H9 (cell line): ENCODE results near the gene ERCC5. TPM values are rescaled to one million over a fixed set of nuclear protein-coding genes. Genes with fewer than 3 reads are reported as not detected.

Experiments
- DNase-seq: peaks from one replicate; pipeline ENCODE4 v3.0.0-alpha.2; 2017
- H2AFZ ChIP-seq: one replicate; pipeline ENCODE4 v1.6.1; 2013; ENCODE audit warnings: mild to moderate bottlenecking, low read length, control low read depth, moderate library complexity
- H2AK5ac ChIP-seq: 2 replicates; pipeline ENCODE4 v1.6.1; 2013; ENCODE audit warnings: low read length, control low read depth, mixed read lengths; ENCODE audit not compliant: insufficient read length
- H2BK120ac ChIP-seq: one replicate; pipeline ENCODE4 v1.6.1; 2013; ENCODE audit warnings: low read depth, mild to moderate bottlenecking, low read length, control low read depth, inconsistent platforms; ENCODE audit not compliant: poor library complexity, severe bottlenecking
- H2BK12ac ChIP-seq: 2 replicates; pipeline ENCODE4 v1.6.1; 2013; ENCODE audit warnings: low read length, control low read depth, mixed read lengths, low read depth; ENCODE audit not compliant: insufficient read length
- H2BK15ac ChIP-seq: 2 replicates; pipeline ENCODE4 v1.6.1; 2013; ENCODE audit warnings: low read depth, low read length, control low read depth
- H2BK20ac ChIP-seq: one replicate; pipeline ENCODE4 v1.6.1; 2013; ENCODE audit warnings: low read depth, mild to moderate bottlenecking, low read length, control low read depth, inconsistent platforms; ENCODE audit not compliant: poor library complexity, severe bottlenecking
- H2BK5ac ChIP-seq: 2 replicates; pipeline ENCODE4 v1.6.1; 2013; ENCODE audit warnings: low read length, control low read depth, mixed read lengths; ENCODE audit not compliant: insufficient read length
- H3K14ac ChIP-seq: 2 replicates; pipeline ENCODE4 v1.6.1; 2013; ENCODE audit warnings: low read length, control low read depth; ENCODE audit not compliant: insufficient read depth
- H3K18ac ChIP-seq: 2 replicates; pipeline ENCODE4 v1.6.1; 2013; ENCODE audit warnings: low read depth, mild to moderate bottlenecking, mixed read lengths, low read length, control low read depth; ENCODE audit not compliant: insufficient read length
- H3K23ac ChIP-seq: 2 replicates; pipeline ENCODE4 v1.6.1; 2013; ENCODE audit warnings: low read length, control low read depth, mixed read lengths, low read depth; ENCODE audit not compliant: insufficient read length
- H3K23me2 ChIP-seq: 2 replicates; pipeline ENCODE4 v1.6.1; 2013; ENCODE audit warnings: low read depth, mild to moderate bottlenecking, mixed read lengths, low read length, control low read depth; ENCODE audit not compliant: insufficient read length, poor library complexity, severe bottlenecking
- H3K27ac ChIP-seq: 2 replicates; pipeline ENCODE4 v1.5.1; 2013; ENCODE audit warnings: low read length, control low read depth, mixed read lengths, low read depth; ENCODE audit not compliant: insufficient read length
- H3K27me3 ChIP-seq: 2 replicates; pipeline ENCODE4 v1.6.1; 2013; ENCODE audit warnings: low read length, control low read depth, inconsistent platforms; ENCODE audit not compliant: insufficient read depth
- H3K4ac ChIP-seq: 2 replicates; pipeline ENCODE4 v1.6.1; 2013; ENCODE audit warnings: low read depth, mild to moderate bottlenecking, control low read depth, inconsistent platforms, low read length, moderate library complexity
- H3K4me1 ChIP-seq: 2 replicates; pipeline ENCODE4 v1.6.1; 2013; ENCODE audit warnings: low read length, control low read depth, inconsistent platforms; ENCODE audit not compliant: insufficient read depth
- H3K4me2 ChIP-seq: 2 replicates; pipeline ENCODE4 v1.6.1; 2013; ENCODE audit warnings: low read length, control low read depth, mixed read lengths; ENCODE audit not compliant: insufficient read length, insufficient read depth
- H3K56ac ChIP-seq: 2 replicates; pipeline ENCODE4 v1.6.1; 2013; ENCODE audit warnings: low read depth, mild to moderate bottlenecking, mixed read lengths, low read length, control low read depth; ENCODE audit not compliant: insufficient read length
- H3K79me1 ChIP-seq: 2 replicates; pipeline ENCODE4 v1.6.1; 2013; ENCODE audit warnings: low read depth, mild to moderate bottlenecking, moderate library complexity, low read length, control low read depth, inconsistent platforms; ENCODE audit not compliant: insufficient read depth, poor library complexity, severe bottlenecking
- H3K79me2 ChIP-seq: 2 replicates; pipeline ENCODE4 v1.6.1; 2013; ENCODE audit warnings: low read length, control low read depth, inconsistent platforms; ENCODE audit not compliant: insufficient read depth
- H3K9ac ChIP-seq: 2 replicates; pipeline ENCODE4 v1.6.1; 2013; ENCODE audit warnings: low read length, control low read depth, mixed read lengths; ENCODE audit not compliant: insufficient read length; ENCODE audit errors: extremely low read depth
- H3K9me3 ChIP-seq: one replicate; pipeline ENCODE4 v1.6.1; 2013; ENCODE audit warnings: low read depth, low read length, inconsistent platforms; ENCODE audit not compliant: control insufficient read depth
- H3T11ph ChIP-seq: one replicate; pipeline ENCODE4 v1.6.1; 2013; ENCODE audit warnings: mild to moderate bottlenecking, low read length, control low read depth, inconsistent platforms
- H4K20me1 ChIP-seq: one replicate; pipeline ENCODE4 v1.6.1; 2013; ENCODE audit not compliant: control insufficient read depth, insufficient read length, insufficient read depth
- H4K5ac ChIP-seq: 2 replicates; pipeline ENCODE4 v1.6.1; 2013; ENCODE audit warnings: low read depth, mild to moderate bottlenecking, mixed read lengths, low read length, control low read depth; ENCODE audit not compliant: insufficient read length
- H4K8ac ChIP-seq: replicated peaks from 2 replicates; pipeline ENCODE4 v1.6.1; 2013; ENCODE audit warnings: low read length, control low read depth, mixed read lengths, low read depth; ENCODE audit not compliant: insufficient read length
- H4K91ac ChIP-seq: 2 replicates; pipeline ENCODE4 v1.6.1; 2013; ENCODE audit warnings: low read depth, mild to moderate bottlenecking, moderate library complexity, mixed read lengths, low read length, control low read depth; ENCODE audit not compliant: insufficient read length
- H3K27ac Mint-ChIP-seq, 3 experiments: 2 replicates in 2 of 3; 3 replicates in 1 of 3; pipeline ENCODE4 v1.8.0; 2020 to 2021; ENCODE audit warnings: mixed read lengths in 3 of 3, mild to moderate bottlenecking in 1 of 3, moderate library complexity in 1 of 3
- H3K27me3 Mint-ChIP-seq: 2 replicates; pipeline ENCODE4 v1.8.0; 2021; ENCODE audit warnings: low read depth, mild to moderate bottlenecking, moderate library complexity, mixed read lengths
- H3K36me3 Mint-ChIP-seq, 3 experiments: 2 replicates in 2 of 3; 3 replicates in 1 of 3; pipeline ENCODE4 v1.8.0; 2020 to 2021; ENCODE audit warnings: low read depth in 3 of 3, mixed read lengths in 3 of 3; ENCODE audit not compliant: insufficient read depth in 1 of 3
- H3K4me1 Mint-ChIP-seq, 2 experiments: 2 replicates each; pipeline ENCODE4 v1.8.0; 2020; ENCODE audit warnings: mixed read lengths in 2 of 2
- H3K4me3 Mint-ChIP-seq, 2 experiments: 2 replicates in 1 of 2; 3 replicates in 1 of 2; pipeline ENCODE4 v1.8.0; 2020 to 2021; ENCODE audit warnings: mild to moderate bottlenecking in 2 of 2, mixed read lengths in 2 of 2, moderate library complexity in 1 of 2
- H3K9me3 Mint-ChIP-seq, 2 experiments: 2 replicates in 1 of 2; 3 replicates in 1 of 2; pipeline ENCODE4 v1.8.0; 2020; ENCODE audit warnings: mild to moderate bottlenecking in 2 of 2, mixed read lengths in 2 of 2, moderate library complexity in 1 of 2
- WGBS: extraction: QIAGEN DNeasy Blood & Tissue Kit; methylation state at CpG from one replicate; pipeline ENCODE4 v1.1.7; 2013; ENCODE audit warnings: missing lambda C conversion rate, low lambda C conversion rate, mixed read lengths; ENCODE audit not compliant: insufficient read length; ENCODE audit errors: extremely low coverage; 5-methylcytosine and 5-hydroxymethylcytosine counted together
- total RNA-seq: library from RNA; stranded (reverse); gene quantifications from 2 replicates; pipeline ENCODE4 v1.2.1, GENCODE V29; 2021
- TF ChIP-seq, protein P1 (sequence below): fragments of 200-600 bp; sonication (generic); conservative IDR thresholded peaks from 3 replicates; pipeline ENCODE4 v1.8.0; 2021; ENCODE audit warnings: antibody characterized with exemption, mild to moderate bottlenecking

The ERCC5 gene
- total RNA-seq, 1 experiment from 2014 or later: 26.8 TPM

DNA sequence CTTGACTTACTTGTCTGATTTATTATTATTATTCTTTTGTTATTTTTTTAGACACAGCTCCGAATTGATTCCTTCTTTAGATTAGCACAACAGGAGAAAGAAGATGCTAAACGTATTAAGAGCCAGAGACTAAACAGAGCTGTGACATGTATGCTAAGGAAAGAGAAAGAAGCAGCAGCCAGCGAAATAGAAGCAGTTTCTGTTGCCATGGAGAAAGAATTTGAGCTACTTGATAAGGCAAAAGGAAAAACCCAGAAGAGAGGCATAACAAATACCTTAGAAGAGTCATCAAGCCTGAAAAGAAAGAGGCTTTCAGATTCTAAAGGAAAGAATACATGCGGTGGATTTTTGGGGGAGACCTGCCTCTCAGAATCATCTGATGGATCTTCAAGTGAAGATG, 29.4 kb downstream of the ERCC5 start:
- no peak for DNase-seq
- Histone ChIP-seq H3K9ac (no peak overlapping the region), H2BK5ac (no peak overlapping the region), H4K8ac (no peak overlapping the region), H3K9me3 (no peaks in the 10 kb centered on the region), H4K20me1 (no peaks in the 10 kb centered on the region), H3K56ac (no peak overlapping the region), H3K79me2 (no peaks in the 10 kb centered on the region), H3K4ac (no peak overlapping the region), H4K91ac (no peak overlapping the region), H3K27me3 (no peaks in the 10 kb centered on the region), H4K5ac (no peak overlapping the region), H2BK20ac (no peak overlapping the region), H3K14ac (no peak overlapping the region), H3K79me1 (no peaks in the 10 kb centered on the region), H3K27ac (no peak overlapping the region), H2AK5ac (no peak overlapping the region), H2BK15ac (no peak overlapping the region), H3K18ac (no peak overlapping the region), H3K4me1 (no peaks in the 10 kb centered on the region), H2BK120ac (no peak overlapping the region), H3K23ac (no peak overlapping the region), H3K23me2 (no peaks in the 10 kb centered on the region), H3K4me2 (no peak overlapping the region), H2BK12ac (no peak overlapping the region), H3T11ph (no peak overlapping the region), H2AFZ (no peak overlapping the region)
- H3K4me3 Mint-ChIP-seq: no peak overlapping the region
- H3K36me3 Mint-ChIP-seq: peaks cover 5 to 27% (median 20%) of the 10 kb centered on the region in 3 experiments; a peak in 6 of 7 replicates
- no peak overlapping the region for H3K27ac Mint-ChIP-seq
- WGBS: no CpG with 5 or more reads among the region's 4 CpGs
- H3K9me3 Mint-ChIP-seq: no peaks in the 10 kb centered on the region
- no peaks in the 10 kb centered on the region for H3K27me3 Mint-ChIP-seq
- peaks cover 15 to 17% of the 10 kb centered on the region in 2 experiments for H3K4me1 Mint-ChIP-seq
- TF ChIP-seq, protein P1, sequence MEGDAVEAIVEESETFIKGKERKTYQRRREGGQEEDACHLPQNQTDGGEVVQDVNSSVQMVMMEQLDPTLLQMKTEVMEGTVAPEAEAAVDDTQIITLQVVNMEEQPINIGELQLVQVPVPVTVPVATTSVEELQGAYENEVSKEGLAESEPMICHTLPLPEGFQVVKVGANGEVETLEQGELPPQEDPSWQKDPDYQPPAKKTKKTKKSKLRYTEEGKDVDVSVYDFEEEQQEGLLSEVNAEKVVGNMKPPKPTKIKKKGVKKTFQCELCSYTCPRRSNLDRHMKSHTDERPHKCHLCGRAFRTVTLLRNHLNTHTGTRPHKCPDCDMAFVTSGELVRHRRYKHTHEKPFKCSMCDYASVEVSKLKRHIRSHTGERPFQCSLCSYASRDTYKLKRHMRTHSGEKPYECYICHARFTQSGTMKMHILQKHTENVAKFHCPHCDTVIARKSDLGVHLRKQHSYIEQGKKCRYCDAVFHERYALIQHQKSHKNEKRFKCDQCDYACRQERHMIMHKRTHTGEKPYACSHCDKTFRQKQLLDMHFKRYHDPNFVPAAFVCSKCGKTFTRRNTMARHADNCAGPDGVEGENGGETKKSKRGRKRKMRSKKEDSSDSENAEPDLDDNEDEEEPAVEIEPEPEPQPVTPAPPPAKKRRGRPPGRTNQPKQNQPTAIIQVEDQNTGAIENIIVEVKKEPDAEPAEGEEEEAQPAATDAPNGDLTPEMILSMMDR: no peak
